HG02885 (cell line): ENCODE results near the gene SH3RF1.

Source experiments
- ATAC-seq: cut with Tn5 transposase; IDR thresholded peaks from one replicate; pipeline ENCODE4 v1.9.1; 2021; ENCODE audit warnings: mild to moderate bottlenecking; ENCODE audit not compliant: unreplicated experiment, poor library complexity

Gene SH3RF1

GRCh38 chr4:169051761-169052593, 218.8 kb downstream of the SH3RF1 start:
- ATAC-seq, result no peak

- ATAC-seq, result no peak
Measured at GRCh38 chr4:169050881-169051760, 219.6 kb downstream of the SH3RF1 start.

- ATAC-seq, result no peak
Measured at GRCh38 chr4:169050284-169050683, 220.5 kb downstream of the SH3RF1 start.

GRCh38 chr4:169048868-169049414, 221.8 kb downstream of the SH3RF1 start:
- ATAC-seq, result no peak

- no peak for ATAC-seq
Measured at GRCh38 chr4:169047956-169048355, 222.8 kb downstream of the SH3RF1 start.

- ATAC-seq, result no peak
Measured at GRCh38 chr4:169045862-169046584, 224.7 kb downstream of the SH3RF1 start.

- no peak for ATAC-seq
Measured at GRCh38 chr4:169044714-169045447, 225.9 kb downstream of the SH3RF1 start.
